HG03354 (cell line): ENCODE results near the gene HOXD10.

Experiments used
- ATAC-seq: cut with Tn5 transposase; IDR thresholded peaks from one replicate; pipeline ENCODE4 v1.9.1; 2021; ENCODE audit warnings: mild to moderate bottlenecking; ENCODE audit not compliant: unreplicated experiment, poor library complexity, severe bottlenecking

Gene HOXD10

GRCh38 chr2:176117823-176118371 lies 1.3 kb downstream of the HOXD10 start:
- ATAC-seq: no peak

- no peak for ATAC-seq
Observed at GRCh38 chr2:176118601-176119339, 2.2 kb downstream of the HOXD10 start.

- ATAC-seq: no peak
Observed at GRCh38 chr2:176120364-176121189, 4.0 kb downstream of the HOXD10 start.

- no peak for ATAC-seq
Observed at GRCh38 chr2:176121190-176122051, 4.8 kb downstream of the HOXD10 start.

- ATAC-seq: no peak
Observed at GRCh38 chr2:176122052-176122682, 5.6 kb downstream of the HOXD10 start.

GRCh38 chr2:176122683-176123410 lies 6.3 kb downstream of the HOXD10 start, which contains the start of gene HOXD9:
Gene HOXD9, plus strand, starts transcription at chr2:176122719. Its CDS starts 50 bp downstream, at chr2:176122769.
- ATAC-seq: no peak

- no peak for ATAC-seq
Observed at GRCh38 chr2:176123411-176124109, 7.0 kb downstream of the HOXD10 start.

GRCh38 chr2:176124110-176124946 lies 7.8 kb downstream of the HOXD10 start:
- no peak for ATAC-seq

GRCh38 chr2:176124947-176125771 lies 8.6 kb downstream of the HOXD10 start:
- no peak for ATAC-seq

- ATAC-seq: no peak
Observed at GRCh38 chr2:176125772-176126054, 9.1 kb downstream of the HOXD10 start.

- ATAC-seq: no peak
Observed at GRCh38 chr2:176126929-176127773, 10.6 kb downstream of the HOXD10 start.

GRCh38 chr2:176127774-176128072 lies 11.1 kb downstream of the HOXD10 start:
- ATAC-seq: no peak

- ATAC-seq: no peak
Observed at GRCh38 chr2:176128172-176128981, 11.8 kb downstream of the HOXD10 start.

GRCh38 chr2:176128982-176129796 lies 12.6 kb downstream of the HOXD10 start, which contains the start of gene HOXD8:
Gene HOXD8, plus strand, starts transcription at chr2:176129705. Its CDS starts 662 bp downstream, at chr2:176130367.
- no peak for ATAC-seq
